ENCODE data around the gene ZNF205. TPM values are rescaled to one million over a fixed set of nuclear protein-coding genes. Genes with fewer than 3 reads are reported as not detected.

Gene ZNF205
- total and polyA plus RNA-seq, 9 of the 15 experiments (the other 6 are each of a cell fraction or from before 2014, with no cell fraction given), result 2.4 to 11.8 (median 5.1) TPM; not detected in 2

DNA sequence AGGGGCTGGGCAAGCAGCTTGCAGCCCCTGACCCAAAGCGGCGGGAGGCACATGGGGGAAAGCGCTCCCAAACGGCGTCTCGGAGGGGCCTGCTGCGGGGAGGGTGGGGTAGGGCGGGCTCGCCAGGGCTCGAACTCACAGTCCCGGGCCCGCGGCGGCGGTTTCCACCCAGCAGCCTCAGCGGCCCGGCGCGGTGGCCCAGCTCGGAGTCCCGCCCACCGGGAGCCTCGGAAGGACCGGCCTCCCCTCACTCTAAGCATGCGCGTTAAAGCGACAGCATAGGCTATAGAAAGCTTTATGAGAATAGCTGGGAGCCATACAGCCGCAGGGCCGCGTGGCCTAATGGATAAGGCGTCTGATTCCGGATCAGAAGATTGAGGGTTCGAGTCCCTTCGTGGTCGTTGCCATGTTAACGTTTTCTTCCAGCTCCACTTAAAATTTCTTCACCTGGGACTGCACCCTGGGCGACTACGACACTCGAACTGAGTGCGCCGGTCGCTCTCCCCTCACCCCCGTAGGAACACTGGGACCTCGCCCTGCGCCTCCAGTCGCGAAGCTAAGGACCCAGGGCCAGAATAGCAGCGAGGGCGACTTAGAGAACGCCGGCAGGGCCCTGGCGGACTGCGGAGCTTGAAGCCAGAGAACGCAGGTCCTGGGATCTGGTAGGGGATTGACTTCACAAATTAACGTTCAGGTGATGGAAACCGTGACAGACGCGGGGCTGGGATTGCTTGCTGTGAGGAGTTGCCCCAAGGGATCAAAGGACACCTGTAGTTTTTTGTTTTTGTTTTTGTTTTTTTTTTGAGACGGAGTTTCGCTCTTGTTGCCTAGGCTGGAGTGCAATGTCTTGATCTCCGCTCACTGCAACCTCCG lies 38.2 kb downstream of the ZNF205 start (continued):
- TF ChIP-seq SAFB (IDR thresholded peaks at IDR 0.05; ENCODE audit: borderline replicate concordance, low read depth, low read length) (no peak), ETV6 (IDR thresholded peaks at IDR 0.05; ENCODE audit: borderline replicate concordance in 1 of 2, low read depth in 2 of 2, low read length in 1 of 2) (no peak), ETV6 (CRISPR knock-in tag; IDR thresholded peaks at IDR 0.05; ENCODE audit: borderline replicate concordance) (no peak), SRSF9 (IDR thresholded peaks at IDR 0.05; ENCODE audit: borderline replicate concordance, low read depth, low read length) (no peak), STAT5B (CRISPR knock-in tag; IDR thresholded peaks at IDR 0.05) (no peak), EZH2 (IDR thresholded peaks at IDR 0.05; ENCODE audit: borderline replicate concordance, low read depth, low read length) (no peak), ZNF778 (CRISPR knock-in tag; IDR thresholded peaks at IDR 0.05) (no peak), PHF8 (IDR thresholded peaks at IDR 0.05; ENCODE audit: borderline replicate concordance, low read length) (no peak), MEIS2 (IDR thresholded peaks at IDR 0.05; ENCODE audit: partially characterized antibody) (no peak), ZC3H11A (IDR thresholded peaks at IDR 0.05; ENCODE audit: low read depth, low read length) (no peak), ZNF717 (CRISPR knock-in tag; IDR thresholded peaks at IDR 0.05) (no peak), NFIX (CRISPR knock-in tag; IDR thresholded peaks at IDR 0.05; ENCODE audit: low read depth) (no peak), RBM22 (IDR thresholded peaks at IDR 0.05; ENCODE audit: low read depth, low read length, poor library complexity, severe bottlenecking) (no peak), SMARCB1 (IDR thresholded peaks at IDR 0.05; ENCODE audit: insufficient read length, low read depth) (no peak)
- TF ChIP-seq, protein P1, sequence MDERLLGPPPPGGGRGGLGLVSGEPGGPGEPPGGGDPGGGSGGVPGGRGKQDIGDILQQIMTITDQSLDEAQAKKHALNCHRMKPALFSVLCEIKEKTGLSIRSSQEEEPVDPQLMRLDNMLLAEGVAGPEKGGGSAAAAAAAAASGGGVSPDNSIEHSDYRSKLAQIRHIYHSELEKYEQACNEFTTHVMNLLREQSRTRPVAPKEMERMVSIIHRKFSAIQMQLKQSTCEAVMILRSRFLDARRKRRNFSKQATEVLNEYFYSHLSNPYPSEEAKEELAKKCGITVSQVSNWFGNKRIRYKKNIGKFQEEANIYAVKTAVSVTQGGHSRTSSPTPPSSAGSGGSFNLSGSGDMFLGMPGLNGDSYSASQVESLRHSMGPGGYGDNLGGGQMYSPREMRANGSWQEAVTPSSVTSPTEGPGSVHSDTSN (CRISPR knock-in tag; IDR thresholded peaks at IDR 0.05; ENCODE audit: low read depth), result no peak
- TF ChIP-seq, protein P1 (tag; conservative IDR thresholded peaks at IDR 0.05; ENCODE audit: low read depth), result 0 out of 2 replicates have a peak, but pooled peaks have one; percentile 20
- TF ChIP-seq, protein P2, sequence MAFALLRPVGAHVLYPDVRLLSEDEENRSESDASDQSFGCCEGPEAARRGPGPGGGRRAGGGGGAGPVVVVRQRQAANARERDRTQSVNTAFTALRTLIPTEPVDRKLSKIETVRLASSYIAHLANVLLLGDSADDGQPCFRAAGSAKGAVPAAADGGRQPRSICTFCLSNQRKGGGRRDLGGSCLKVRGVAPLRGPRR (CRISPR knock-in tag; IDR thresholded peaks at IDR 0.05), result no peak
- TF ChIP-seq, protein P3, sequence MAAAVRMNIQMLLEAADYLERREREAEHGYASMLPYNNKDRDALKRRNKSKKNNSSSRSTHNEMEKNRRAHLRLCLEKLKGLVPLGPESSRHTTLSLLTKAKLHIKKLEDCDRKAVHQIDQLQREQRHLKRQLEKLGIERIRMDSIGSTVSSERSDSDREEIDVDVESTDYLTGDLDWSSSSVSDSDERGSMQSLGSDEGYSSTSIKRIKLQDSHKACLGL (CRISPR knock-in tag; IDR thresholded peaks at IDR 0.05; ENCODE audit: borderline replicate concordance, poor library complexity, severe bottlenecking), result no peak
- TF ChIP-seq, protein P4, sequence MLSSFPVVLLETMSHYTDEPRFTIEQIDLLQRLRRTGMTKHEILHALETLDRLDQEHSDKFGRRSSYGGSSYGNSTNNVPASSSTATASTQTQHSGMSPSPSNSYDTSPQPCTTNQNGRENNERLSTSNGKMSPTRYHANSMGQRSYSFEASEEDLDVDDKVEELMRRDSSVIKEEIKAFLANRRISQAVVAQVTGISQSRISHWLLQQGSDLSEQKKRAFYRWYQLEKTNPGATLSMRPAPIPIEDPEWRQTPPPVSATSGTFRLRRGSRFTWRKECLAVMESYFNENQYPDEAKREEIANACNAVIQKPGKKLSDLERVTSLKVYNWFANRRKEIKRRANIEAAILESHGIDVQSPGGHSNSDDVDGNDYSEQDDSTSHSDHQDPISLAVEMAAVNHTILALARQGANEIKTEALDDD (IDR thresholded peaks at IDR 0.05), result no peak
